ENCODE measurements around the gene POTEC.
"Not testable (repeated sequence)": the region's sequence is repeated elsewhere in the genome, so short reads cannot be mapped to it uniquely, and the experiment has no call there.

POTEC gene

DNA sequence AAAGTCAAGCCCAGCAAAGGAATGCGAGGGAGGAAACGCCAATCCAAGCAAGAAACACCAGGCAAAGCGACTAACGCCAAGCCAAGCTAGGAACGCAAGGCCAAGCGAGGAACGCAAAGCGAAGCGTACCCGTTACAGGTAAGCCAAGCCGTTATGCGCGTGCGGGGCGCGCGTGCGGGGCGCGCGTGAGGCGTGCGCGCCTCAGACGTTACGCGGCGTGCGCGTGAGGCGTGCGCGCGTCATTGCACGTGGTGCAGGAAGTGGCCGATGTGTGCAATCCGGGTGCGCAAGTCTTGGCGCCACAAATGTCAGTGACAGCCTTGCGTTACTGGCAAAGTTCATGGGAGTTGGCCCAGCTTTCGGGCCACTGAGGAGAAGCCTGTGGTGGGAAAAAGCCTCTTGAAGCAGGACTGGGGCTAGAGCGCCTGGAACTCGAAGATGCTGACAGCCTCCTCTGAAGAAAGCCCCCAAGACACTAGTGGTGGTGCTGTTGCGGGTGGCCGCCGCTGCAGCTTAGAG is at the start of gene POTEC:
Gene POTEC, minus strand, starts transcription at position 155 of the 519 bp plus-strand sequence. CDS start 454 bp downstream, outside the sequence.
- DNase-seq: not testable (repeated sequence)

GRCh38 chr18:14577971-14578370 is 34.6 kb upstream of the POTEC start:
- DNase-seq: no peak

DNA sequence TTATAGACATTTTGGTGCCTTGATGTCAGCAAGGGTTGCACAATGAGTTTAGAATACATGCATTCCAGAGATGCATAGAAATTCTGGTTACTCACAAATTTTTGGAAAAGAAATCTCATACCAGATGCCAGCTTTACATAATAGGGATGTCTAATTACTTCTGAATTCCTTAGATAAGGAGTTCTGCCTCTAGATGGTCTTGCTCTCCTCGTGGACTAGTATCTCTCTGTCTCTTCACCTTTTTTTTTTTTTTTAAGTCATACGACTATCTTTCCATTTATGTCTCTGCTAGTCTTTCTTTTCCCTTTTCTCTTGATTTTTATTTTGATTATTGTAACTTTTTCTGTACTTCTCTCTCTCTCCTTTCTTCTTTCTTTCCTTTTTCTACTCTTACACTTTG is 16.1 kb upstream of the POTEC start:
- DNase-seq: not testable (repeated sequence)

DNA sequence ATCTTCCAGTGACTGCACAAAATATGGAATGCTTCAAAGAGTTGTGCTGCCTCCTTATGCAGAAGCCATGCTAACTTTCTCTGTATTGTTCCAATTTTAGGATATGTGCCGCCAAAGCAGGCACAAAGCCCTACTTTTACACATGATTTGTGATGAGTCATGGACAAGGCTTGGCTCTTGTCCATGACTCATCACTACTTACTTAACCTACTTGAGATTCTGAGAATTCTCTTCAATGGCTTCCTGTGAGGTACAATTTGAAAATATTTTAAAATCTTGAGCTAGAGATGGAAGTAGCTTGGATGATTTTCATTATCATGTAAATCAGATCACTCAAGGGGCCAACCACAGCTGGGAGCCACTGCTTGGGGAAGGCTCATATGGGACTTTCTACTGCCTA is 11.7 kb downstream of the POTEC start:
- not testable (repeated sequence) for DNase-seq

- DNase-seq: not testable (repeated sequence)
Measured at GRCh38 chr18:14510707-14511106, 32.7 kb downstream of the POTEC start.

DNA sequence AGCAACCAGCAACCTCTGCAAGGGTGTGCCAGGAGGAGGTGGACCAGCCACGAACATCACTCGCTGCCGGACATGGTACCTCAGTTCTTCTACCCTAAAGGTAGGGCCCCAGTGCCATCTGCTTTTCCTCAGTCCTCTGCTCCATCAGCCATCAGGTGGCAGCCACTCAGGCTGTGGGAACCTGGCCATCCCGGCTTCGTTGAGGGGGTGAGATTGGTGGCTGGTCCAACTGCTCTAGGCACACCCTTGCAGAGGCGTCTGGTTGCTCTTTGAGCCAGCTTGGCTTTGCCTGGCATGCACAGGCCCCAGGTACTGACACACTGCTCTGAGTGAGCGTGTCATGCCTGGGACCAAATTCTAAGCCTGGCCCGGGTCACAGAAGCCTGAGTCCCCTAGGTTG is 39.7 kb downstream of the POTEC start:
- DNase-seq: not testable (repeated sequence)

DNA sequence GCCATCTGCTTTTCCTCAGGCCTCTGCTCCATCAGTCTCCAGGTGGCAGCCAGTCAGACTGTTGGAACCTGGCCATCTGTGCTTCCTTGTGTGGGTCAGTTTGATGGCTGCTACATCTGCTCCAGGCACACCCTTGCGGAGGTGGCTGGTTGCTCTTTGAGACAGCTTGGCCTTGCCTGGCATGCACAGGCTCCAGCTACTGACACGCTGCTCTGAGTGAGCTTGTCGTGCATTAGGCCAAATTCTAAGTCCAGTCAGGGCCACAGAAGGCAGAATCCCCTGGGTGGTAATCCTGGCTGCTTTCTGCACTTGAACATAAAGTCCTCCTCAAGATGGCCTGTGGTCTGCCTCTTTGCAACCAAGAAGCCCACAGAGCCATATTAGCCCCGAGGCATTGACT is 41.5 kb downstream of the POTEC start:
- not testable (repeated sequence) for DNase-seq

GRCh38 chr18:14489256-14490014 is 54.0 kb downstream of the POTEC start:
- DNase-seq: not testable (repeated sequence)

GRCh38 chr18:14488789-14489188 is 54.6 kb downstream of the POTEC start:
- DNase-seq: not testable (repeated sequence)

GRCh38 chr18:14486926-14487580 is 56.3 kb downstream of the POTEC start:
- not testable (repeated sequence) for DNase-seq

DNA sequence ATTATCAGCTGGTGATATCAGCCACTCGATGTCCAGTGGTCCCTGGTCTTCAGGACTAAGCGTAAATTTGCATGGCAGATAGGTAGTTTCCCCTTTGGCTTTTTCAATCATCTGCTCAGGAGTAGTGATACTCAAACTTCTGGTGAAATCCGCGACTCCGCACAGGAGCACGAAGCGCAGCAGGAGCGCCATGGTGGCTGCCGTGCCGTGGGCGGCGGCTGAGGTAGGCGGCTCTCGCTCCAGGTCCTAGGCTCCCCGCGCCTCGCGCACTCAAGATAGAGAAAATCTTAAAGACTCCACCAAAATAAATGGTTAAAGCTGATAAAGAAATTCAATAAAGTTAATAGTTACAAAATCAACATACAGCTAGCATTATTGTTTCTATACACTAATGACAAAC is 64.3 kb downstream of the POTEC start:
- DNase-seq: not testable (repeated sequence)

DNA sequence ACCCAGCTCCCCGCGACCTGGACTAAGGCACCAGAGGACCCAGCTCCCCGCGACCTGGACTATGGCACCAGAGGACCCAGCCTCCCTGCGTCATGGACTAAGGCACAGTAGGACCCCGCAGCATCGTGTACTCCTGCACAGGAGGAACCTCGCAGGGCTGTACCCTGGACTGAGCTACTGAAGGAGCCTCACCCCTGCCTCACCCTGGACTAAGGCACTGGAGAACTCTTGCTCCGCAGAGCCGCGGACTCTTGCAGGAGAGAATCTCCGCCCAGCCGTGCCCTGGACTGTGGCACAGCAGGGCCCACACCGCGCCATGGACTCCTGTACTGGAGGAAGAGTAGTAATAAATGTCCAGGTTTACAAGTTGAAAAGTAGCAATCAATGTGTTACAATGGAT is 67.9 kb downstream of the POTEC start:
- DNase-seq: not testable (repeated sequence)

DNA sequence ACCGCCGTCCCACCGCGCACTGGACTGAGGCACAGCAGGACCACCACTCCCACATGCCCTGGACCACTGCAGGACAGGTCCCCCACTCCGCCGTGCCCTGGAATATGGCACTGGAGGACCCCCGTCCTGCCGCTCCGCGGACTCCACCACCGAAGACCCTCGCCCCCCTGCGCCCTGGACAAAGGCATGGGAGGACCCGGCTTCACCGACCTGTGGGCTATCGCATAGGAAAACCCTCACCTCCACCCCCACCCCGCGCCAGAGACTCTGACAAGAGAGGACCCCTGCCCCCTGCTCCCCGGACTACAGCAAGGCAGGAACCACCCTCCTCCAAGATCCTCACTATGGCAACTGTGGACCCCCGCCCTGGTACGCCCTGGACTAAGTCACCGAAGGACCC is 68.6 kb downstream of the POTEC start:
- DNase-seq: not testable (repeated sequence)

DNA sequence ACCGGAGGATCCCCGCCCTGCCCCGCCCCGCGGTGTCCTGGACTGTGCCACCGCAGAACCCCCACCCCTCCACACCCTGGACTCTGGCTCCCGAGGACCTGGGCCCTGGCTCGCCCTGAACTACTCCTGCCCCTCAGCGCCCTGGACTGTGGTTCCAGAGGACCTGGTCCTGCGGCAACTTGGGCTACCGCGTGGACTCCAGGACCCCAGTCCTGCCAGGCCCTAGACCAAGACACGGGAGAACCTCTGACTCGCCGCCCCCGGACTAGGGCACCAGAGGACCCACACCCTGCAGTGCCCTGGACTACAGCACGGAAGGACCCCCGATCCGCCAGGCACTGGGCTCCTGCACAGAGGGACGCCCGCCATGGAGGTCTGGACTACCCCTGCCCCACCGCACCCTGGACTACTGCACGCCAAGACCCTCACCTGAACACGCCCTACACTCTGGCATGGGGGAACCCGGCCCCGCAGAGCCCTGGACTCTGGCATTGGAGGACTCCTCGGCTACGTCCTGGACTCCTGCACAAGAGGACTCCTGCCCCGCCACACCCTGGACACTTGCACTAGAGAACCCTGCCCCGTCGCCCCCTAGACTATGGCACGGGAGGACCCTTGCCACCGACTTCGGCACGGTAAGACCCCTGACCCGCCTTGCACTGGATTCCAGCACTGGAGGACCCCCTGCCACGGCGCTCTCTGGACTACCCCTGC is 69.2 kb downstream of the POTEC start:
- not testable (repeated sequence) for DNase-seq

GRCh38 chr18:14473250-14474006 is 70.0 kb downstream of the POTEC start:
- DNase-seq: not testable (repeated sequence)

DNA sequence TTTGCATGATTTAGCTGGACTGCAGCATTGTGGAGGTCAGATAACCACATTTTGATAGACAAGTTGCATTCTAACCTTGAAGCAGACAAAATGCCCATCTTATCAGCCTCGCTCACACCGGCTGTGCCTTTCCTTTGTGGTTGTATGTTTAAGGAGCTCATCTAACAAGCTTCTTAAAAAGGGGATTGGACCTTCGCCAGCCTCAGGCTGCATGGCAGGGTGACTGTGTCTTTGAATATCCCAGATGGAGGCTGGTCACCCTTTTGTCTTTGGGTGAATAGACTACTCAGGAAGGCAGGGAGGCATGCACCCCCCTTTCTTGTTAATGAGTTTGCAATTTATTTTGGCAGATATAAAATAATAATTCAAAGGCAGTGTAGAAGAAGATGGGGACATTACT is 72.1 kb downstream of the POTEC start:
- not testable (repeated sequence) for DNase-seq

DNA sequence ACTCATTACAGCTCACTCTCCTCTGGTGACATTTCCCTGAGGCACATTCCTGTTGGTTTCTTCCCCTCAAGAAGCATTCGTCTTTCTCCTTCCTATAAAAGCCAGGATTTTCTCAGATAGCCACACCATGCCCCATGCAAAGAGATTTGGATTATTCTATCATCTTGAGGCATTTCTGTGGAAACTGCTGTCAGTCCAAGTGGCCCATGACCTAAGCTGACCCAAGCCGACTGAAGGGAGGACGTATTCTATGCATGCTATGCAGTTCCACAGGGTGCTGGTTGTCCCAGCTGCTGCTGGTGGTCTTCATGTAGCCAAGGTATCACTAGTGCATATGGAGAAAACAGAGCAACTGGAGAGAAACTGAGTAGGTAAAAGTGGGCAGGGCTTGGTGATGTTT is 73.0 kb downstream of the POTEC start:
- not testable (repeated sequence) for DNase-seq

GRCh38 chr18:14470046-14470445 is 73.4 kb downstream of the POTEC start:
- DNase-seq: not testable (repeated sequence)

- DNase-seq: not testable (repeated sequence)
Measured at GRCh38 chr18:14465989-14466388, 77.4 kb downstream of the POTEC start.

All from CD4-positive, alpha-beta T cell treated with Interleukin-6 for 4 hours (primary cell).